CD4-positive, alpha-beta T cell treated with Interleukin-4 for 4 hours (primary cell): ENCODE measurements around the gene OSGEPL1.
"Not testable (repeated sequence)": the region's sequence is repeated elsewhere in the genome, so short reads cannot be mapped to it uniquely, and the experiment has no call there.

Source experiments
- DNase-seq: peaks from one replicate; pipeline ENCODE4 v3.0.0-alpha.2; 2020

Gene OSGEPL1

GRCh38 chr2:189726849-189727248, 35.7 kb downstream of the OSGEPL1 start:
- DNase-seq = no peak

GRCh38 chr2:189726271-189726670, 36.3 kb downstream of the OSGEPL1 start:
- no peak for DNase-seq

GRCh38 chr2:189723192-189723591, 39.4 kb downstream of the OSGEPL1 start:
- DNase-seq = no peak

GRCh38 chr2:189719571-189719970, 43.0 kb downstream of the OSGEPL1 start:
- DNase-seq = no peak

GRCh38 chr2:189717593-189717992, 45.0 kb downstream of the OSGEPL1 start:
- DNase-seq = not testable (repeated sequence)

- DNase-seq = no peak
Observed at GRCh38 chr2:189709501-189710221, 52.9 kb downstream of the OSGEPL1 start.

GRCh38 chr2:189702071-189702470, 60.5 kb downstream of the OSGEPL1 start:
- DNase-seq = no peak

- no peak for DNase-seq
Observed at GRCh38 chr2:189700681-189701080, 61.9 kb downstream of the OSGEPL1 start.

- peak; percentile 70 for DNase-seq
Observed at GRCh38 chr2:189698020-189698887, 64.3 kb downstream of the OSGEPL1 start.
